ENCODE data around the gene SARS1.

- TF ChIP-seq CTCF (IDR thresholded peaks at IDR 0.05; ENCODE audit: insufficient read depth, low read length) (peak; percentile 93), POLR2AphosphoS5 (IDR thresholded peaks at IDR 0.05; ENCODE audit: low read depth) (no peak), REST (IDR thresholded peaks at IDR 0.05; ENCODE audit: insufficient replicate concordance, low read depth) (no peak), SPI1 (IDR thresholded peaks at IDR 0.05; ENCODE audit: borderline replicate concordance, low read depth) (no peak), GABPA (IDR thresholded peaks at IDR 0.05; ENCODE audit: low read depth) (no peak)
Measured at GRCh38 chr1:109193653-109194590, 19.8 kb upstream of the SARS1 start.

All from HL-60 (cell line).